ENCODE data around the gene EVC2. TPM values are rescaled to one million over a fixed set of nuclear protein-coding genes. Genes with fewer than 3 reads are reported as not detected.

The EVC2 gene
- total and polyA plus RNA-seq, 2 of the 13 experiments (the other 11 are each of a cell fraction or from before 2014, with no cell fraction given): not detected

DNA sequence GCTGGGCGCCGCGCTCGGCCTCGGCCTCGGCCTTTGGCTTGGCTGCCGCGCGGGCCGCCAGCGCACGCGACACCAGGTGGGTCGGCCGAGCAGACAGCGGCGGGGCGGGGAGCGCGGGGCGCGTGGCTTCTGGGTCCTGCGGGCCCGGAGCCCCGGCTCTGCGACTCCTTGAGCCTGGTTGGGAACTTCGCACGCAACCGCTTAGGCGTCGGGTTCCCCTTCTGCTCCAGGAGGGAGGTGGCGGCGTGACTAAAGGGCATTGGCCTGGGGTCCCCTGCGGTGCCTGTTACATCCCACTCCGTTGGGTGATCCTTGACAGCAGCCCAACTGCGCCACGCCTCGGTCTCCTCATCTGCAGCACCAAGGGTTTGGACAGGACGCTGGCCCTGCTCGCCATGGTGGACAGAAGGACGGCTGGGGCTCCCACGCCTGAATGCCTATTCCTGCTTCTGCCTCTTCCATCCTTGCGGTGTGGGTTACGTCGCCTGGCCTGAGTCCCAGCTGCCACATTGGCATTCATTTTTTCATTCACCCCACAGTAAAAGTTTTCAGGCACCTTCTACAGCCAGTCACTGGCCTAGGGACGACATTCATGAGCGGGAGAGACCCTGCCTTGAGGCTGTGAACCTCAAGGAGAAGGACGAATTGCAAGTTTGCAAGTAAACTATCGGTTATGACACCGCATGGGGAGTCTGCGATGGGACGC is 3.3 kb upstream of the EVC2 start (continued):
- TF ChIP-seq NFATC3 (CRISPR knock-in tag; IDR thresholded peaks at IDR 0.05) (no peak), ZNF782 (CRISPR knock-in tag; IDR thresholded peaks at IDR 0.05; ENCODE audit: borderline replicate concordance) (no peak), ZFYVE20 (CRISPR knock-in tag; IDR thresholded peaks at IDR 0.05; ENCODE audit: borderline replicate concordance, low read depth) (no peak), ZC3H13 (CRISPR knock-in tag; IDR thresholded peaks at IDR 0.05) (no peak), ZNF780A (CRISPR knock-in tag; IDR thresholded peaks at IDR 0.05) (no peak), RFX3 (CRISPR knock-in tag; IDR thresholded peaks at IDR 0.05) (no peak), PPARG (CRISPR knock-in tag; conservative IDR thresholded peaks at IDR 0.05) (no peak), CBX1 (IDR thresholded peaks at IDR 0.05; ENCODE audit: low read depth) (no peak), ZFP82 (CRISPR knock-in tag; IDR thresholded peaks at IDR 0.05; ENCODE audit: borderline replicate concordance) (no peak), HOXD1 (CRISPR knock-in tag; IDR thresholded peaks at IDR 0.05) (no peak), NAIF1 (CRISPR knock-in tag; IDR thresholded peaks at IDR 0.05; ENCODE audit: borderline replicate concordance) (no peak), ZKSCAN5 (CRISPR knock-in tag; IDR thresholded peaks at IDR 0.05) (no peak), ZNF264 (CRISPR knock-in tag; IDR thresholded peaks at IDR 0.05) (no peak), SAFB2 (CRISPR knock-in tag; IDR thresholded peaks at IDR 0.05; ENCODE audit: borderline replicate concordance, low read depth) (no peak), CREB3 (CRISPR knock-in tag; IDR thresholded peaks at IDR 0.05) (no peak), DMAP1 (CRISPR knock-in tag; IDR thresholded peaks at IDR 0.05) (no peak), PITX1 (CRISPR knock-in tag; IDR thresholded peaks at IDR 0.05) (no peak), GTF2F1 (IDR thresholded peaks at IDR 0.05; ENCODE audit: low read length) (no peak), TCF12 (IDR thresholded peaks at IDR 0.05) (no peak), TCF12 (CRISPR knock-in tag; IDR thresholded peaks at IDR 0.05) (no peak), RAD21 (CRISPR knock-in tag; IDR thresholded peaks at IDR 0.05) (peak; percentile 22)
- TF ChIP-seq, protein P1, sequence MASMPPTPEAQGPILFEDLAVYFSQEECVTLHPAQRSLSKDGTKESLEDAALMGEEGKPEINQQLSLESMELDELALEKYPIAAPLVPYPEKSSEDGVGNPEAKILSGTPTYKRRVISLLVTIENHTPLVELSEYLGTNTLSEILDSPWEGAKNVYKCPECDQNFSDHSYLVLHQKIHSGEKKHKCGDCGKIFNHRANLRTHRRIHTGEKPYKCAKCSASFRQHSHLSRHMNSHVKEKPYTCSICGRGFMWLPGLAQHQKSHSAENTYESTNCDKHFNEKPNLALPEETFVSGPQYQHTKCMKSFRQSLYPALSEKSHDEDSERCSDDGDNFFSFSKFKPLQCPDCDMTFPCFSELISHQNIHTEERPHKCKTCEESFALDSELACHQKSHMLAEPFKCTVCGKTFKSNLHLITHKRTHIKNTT (CRISPR knock-in tag; IDR thresholded peaks at IDR 0.05): no peak
- TF ChIP-seq, protein P2, sequence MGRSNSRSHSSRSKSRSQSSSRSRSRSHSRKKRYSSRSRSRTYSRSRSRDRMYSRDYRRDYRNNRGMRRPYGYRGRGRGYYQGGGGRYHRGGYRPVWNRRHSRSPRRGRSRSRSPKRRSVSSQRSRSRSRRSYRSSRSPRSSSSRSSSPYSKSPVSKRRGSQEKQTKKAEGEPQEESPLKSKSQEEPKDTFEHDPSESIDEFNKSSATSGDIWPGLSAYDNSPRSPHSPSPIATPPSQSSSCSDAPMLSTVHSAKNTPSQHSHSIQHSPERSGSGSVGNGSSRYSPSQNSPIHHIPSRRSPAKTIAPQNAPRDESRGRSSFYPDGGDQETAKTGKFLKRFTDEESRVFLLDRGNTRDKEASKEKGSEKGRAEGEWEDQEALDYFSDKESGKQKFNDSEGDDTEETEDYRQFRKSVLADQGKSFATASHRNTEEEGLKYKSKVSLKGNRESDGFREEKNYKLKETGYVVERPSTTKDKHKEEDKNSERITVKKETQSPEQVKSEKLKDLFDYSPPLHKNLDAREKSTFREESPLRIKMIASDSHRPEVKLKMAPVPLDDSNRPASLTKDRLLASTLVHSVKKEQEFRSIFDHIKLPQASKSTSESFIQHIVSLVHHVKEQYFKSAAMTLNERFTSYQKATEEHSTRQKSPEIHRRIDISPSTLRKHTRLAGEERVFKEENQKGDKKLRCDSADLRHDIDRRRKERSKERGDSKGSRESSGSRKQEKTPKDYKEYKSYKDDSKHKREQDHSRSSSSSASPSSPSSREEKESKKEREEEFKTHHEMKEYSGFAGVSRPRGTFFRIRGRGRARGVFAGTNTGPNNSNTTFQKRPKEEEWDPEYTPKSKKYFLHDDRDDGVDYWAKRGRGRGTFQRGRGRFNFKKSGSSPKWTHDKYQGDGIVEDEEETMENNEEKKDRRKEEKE (IDR thresholded peaks at IDR 0.05): no peak
- TF ChIP-seq, protein P3, sequence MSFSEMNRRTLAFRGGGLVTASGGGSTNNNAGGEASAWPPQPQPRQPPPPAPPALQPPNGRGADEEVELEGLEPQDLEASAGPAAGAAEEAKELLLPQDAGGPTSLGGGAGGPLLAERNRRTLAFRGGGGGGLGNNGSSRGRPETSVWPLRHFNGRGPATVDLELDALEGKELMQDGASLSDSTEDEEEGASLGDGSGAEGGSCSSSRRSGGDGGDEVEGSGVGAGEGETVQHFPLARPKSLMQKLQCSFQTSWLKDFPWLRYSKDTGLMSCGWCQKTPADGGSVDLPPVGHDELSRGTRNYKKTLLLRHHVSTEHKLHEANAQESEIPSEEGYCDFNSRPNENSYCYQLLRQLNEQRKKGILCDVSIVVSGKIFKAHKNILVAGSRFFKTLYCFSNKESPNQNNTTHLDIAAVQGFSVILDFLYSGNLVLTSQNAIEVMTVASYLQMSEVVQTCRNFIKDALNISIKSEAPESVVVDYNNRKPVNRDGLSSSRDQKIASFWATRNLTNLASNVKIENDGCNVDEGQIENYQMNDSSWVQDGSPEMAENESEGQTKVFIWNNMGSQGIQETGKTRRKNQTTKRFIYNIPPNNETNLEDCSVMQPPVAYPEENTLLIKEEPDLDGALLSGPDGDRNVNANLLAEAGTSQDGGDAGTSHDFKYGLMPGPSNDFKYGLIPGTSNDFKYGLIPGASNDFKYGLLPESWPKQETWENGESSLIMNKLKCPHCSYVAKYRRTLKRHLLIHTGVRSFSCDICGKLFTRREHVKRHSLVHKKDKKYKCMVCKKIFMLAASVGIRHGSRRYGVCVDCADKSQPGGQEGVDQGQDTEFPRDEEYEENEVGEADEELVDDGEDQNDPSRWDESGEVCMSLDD (CRISPR knock-in tag; IDR thresholded peaks at IDR 0.05; ENCODE audit: borderline replicate concordance): no peak
